Nephron progenitor cell (in vitro differentiated cells): Measurements from ENCODE around the gene ALK.

Experiments
- DNase-seq: peaks from one replicate; pipeline ENCODE4 v3.0.0; 2021
- H3K27ac Mint-ChIP-seq: 2 replicates; pipeline ENCODE4 v1.8.0; 2021; ENCODE audit warnings: mild to moderate bottlenecking, moderate library complexity, mixed read lengths
- H3K27me3 Mint-ChIP-seq: 2 replicates; pipeline ENCODE4 v1.8.0; 2021; ENCODE audit warnings: mild to moderate bottlenecking, low read depth, mixed read lengths; ENCODE audit not compliant: poor library complexity
- H3K36me3 Mint-ChIP-seq: 2 replicates; pipeline ENCODE4 v1.8.0; 2021; ENCODE audit warnings: low read depth, mixed read lengths
- H3K4me1 Mint-ChIP-seq: 2 replicates; pipeline ENCODE4 v1.8.0; 2021; ENCODE audit warnings: mixed read lengths
- H3K4me3 Mint-ChIP-seq: 2 replicates; pipeline ENCODE4 v1.8.0; 2021; ENCODE audit warnings: mild to moderate bottlenecking, moderate library complexity, mixed read lengths
- H3K9me3 Mint-ChIP-seq: 2 replicates; pipeline ENCODE4 v1.8.0; 2021; ENCODE audit warnings: mild to moderate bottlenecking, moderate library complexity, mixed read lengths
- TF ChIP-seq, protein P1 (sequence below): fragments of 200-600 bp; sonication (generic); IDR thresholded peaks from 2 replicates; pipeline ENCODE4 v1.5.0; 2021; ENCODE audit warnings: antibody characterized with exemption

Gene ALK

DNA sequence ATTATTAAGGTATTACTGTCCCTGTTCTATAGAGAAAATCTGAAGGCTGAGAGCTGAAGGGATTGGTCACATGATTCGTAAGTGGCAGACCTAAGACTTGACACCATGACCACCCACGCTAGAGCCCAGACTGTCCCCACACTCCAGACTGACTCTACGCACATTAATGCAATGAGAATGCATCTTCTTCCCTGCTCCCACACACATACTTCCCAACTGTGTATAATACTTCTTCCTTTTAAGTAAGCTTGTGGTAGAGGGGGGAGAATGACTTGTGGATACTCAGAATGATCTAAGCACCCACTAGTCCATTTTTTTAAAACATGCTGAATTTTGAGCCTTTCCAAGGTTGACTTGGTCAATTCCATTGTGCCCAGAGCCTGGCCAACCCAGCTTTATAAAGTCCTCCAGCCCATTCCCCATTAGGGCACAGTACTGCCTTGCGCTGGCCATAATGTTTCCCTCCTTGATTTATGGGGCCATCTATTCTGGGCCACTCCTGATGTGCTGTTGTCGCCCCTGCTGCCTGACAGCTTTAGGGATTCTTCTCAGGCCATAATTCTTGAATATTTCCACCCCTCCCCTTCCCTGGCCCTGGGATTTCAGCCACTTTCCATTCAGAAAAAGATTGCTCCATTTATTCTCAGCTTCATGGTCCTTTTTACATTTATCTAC, 28.7 kb downstream of the ALK start:
- Mint-ChIP-seq H3K9me3 (no peaks in the 10 kb centered on the region), H3K27me3 (peaks cover 36% of the 10 kb centered on the region), H3K36me3 (no peaks in the 10 kb centered on the region), H3K4me3 (no peak overlapping the region), H3K27ac (no peak overlapping the region), H3K4me1 (peaks cover 8% of the 10 kb centered on the region)
- TF ChIP-seq, protein P1, sequence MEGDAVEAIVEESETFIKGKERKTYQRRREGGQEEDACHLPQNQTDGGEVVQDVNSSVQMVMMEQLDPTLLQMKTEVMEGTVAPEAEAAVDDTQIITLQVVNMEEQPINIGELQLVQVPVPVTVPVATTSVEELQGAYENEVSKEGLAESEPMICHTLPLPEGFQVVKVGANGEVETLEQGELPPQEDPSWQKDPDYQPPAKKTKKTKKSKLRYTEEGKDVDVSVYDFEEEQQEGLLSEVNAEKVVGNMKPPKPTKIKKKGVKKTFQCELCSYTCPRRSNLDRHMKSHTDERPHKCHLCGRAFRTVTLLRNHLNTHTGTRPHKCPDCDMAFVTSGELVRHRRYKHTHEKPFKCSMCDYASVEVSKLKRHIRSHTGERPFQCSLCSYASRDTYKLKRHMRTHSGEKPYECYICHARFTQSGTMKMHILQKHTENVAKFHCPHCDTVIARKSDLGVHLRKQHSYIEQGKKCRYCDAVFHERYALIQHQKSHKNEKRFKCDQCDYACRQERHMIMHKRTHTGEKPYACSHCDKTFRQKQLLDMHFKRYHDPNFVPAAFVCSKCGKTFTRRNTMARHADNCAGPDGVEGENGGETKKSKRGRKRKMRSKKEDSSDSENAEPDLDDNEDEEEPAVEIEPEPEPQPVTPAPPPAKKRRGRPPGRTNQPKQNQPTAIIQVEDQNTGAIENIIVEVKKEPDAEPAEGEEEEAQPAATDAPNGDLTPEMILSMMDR = no peak
- no peak for DNase-seq

DNA sequence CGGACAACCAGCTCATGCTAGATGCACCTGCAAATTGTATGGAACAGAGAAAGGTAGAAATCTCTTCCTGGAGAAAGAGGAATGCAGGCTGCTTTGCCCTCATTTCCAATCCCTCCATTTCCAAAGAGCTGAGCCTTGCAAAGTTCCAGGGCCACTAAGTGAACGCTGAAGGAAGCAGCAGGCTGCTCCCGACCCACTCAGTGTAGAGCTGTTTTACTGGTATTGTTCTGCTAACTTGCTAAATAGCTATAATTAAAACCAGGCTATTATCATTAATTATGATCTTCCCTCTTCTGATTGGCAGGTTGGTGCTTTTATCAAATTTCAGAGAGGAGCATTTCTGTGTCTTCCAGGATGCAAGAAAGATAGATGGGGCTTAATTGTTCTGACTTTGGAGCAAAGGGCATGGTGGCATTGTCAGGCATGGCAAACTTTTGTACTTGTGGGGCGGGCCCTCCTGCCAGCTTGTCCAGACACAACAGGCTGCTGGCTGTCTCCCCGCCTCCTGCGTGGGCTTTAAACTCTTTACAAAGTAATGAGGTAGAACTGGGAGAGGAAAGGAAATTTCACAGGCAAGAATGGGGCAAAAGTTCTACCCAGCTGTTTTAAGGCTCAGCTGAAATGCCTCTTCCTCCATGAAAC, 40.2 kb downstream of the ALK start:
- Mint-ChIP-seq H3K36me3 (no peaks in the 10 kb centered on the region), H3K9me3 (no peaks in the 10 kb centered on the region), H3K4me3 (no peak overlapping the region), H3K4me1 (no peaks in the 10 kb centered on the region), H3K27me3 (peaks cover 15% of the 10 kb centered on the region), H3K27ac (no peak overlapping the region)
- no peak for DNase-seq
- TF ChIP-seq, protein P1 = no peak

DNA sequence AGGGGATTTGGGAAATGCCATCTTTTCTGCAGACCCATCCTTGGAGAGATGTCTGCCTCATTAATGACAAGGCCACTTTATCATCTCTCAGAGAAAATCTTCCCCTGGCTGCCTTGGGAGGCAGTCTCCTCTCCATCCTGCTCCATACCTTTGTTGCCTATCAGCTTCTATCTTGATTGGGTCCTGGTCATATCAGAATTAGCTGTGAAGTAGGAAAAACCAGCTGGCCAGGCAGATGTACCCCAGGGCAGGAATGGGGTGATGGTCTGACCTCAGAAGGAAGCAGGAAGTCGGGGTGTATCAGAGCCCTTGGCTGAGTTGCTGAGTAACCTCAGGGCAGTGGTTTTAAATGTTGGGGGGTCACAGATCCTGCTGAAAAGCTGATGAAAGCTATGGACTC, 41.3 kb downstream of the ALK start:
- Mint-ChIP-seq H3K9me3 (no peaks in the 10 kb centered on the region), H3K36me3 (no peaks in the 10 kb centered on the region), H3K4me3 (no peak overlapping the region), H3K27ac (no peak overlapping the region), H3K4me1 (no peaks in the 10 kb centered on the region), H3K27me3 (peaks cover 11% of the 10 kb centered on the region)
- no peak for DNase-seq
- TF ChIP-seq, protein P1 = no peak

DNA sequence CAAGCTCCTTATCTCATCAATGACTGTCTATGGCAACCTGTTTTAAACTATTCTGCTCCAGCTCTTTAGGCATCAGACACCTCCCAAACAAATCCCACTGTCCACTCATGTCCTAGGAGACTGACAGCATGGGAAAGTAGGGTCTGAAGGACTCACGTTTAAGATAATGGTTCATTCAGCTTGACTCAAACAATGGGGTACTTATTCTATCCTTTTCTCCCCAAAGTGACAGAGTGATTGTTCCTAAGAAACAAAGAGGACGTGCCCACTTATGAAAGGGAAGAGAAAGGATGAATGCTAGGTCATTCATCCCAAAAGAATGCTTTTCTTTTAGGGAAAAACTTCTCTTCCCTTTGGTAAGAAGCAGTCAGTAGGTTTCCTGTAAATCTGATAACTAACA, 41.9 kb downstream of the ALK start:
- no peak for DNase-seq
- peaks cover 11% of the 10 kb centered on the region for H3K27me3 Mint-ChIP-seq
- H3K27ac Mint-ChIP-seq = no peak overlapping the region
- no peak overlapping the region for H3K4me3 Mint-ChIP-seq
- H3K4me1 Mint-ChIP-seq = no peaks in the 10 kb centered on the region
- H3K36me3 Mint-ChIP-seq = no peaks in the 10 kb centered on the region
- TF ChIP-seq, protein P1 = no peak
- no peaks in the 10 kb centered on the region for H3K9me3 Mint-ChIP-seq

DNA sequence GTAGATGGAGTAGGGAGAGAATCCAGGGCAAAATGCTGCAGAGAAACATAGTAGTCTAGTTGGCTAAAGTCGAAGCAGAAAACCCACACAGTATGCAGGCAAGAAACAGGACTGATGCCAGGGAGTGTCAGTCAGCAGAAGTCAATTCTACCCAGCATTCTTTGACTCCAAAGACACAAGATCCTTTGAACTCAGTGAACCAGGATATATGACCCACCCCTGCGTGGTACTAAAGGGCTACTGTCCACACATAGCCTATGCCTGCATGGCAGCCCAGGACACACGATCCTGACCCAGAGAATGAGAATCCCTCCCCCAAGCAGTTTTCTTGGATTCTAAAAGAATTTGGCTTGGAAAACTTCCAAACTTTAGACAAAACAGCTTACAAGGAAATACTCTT, 42.5 kb downstream of the ALK start:
- no peak for DNase-seq
- no peaks in the 10 kb centered on the region for H3K4me1 Mint-ChIP-seq
- H3K36me3 Mint-ChIP-seq = no peaks in the 10 kb centered on the region
- H3K4me3 Mint-ChIP-seq = no peak overlapping the region
- TF ChIP-seq, protein P1 = no peak
- no peaks in the 10 kb centered on the region for H3K9me3 Mint-ChIP-seq
- no peak overlapping the region for H3K27ac Mint-ChIP-seq
- H3K27me3 Mint-ChIP-seq = peaks cover 11% of the 10 kb centered on the region

DNA sequence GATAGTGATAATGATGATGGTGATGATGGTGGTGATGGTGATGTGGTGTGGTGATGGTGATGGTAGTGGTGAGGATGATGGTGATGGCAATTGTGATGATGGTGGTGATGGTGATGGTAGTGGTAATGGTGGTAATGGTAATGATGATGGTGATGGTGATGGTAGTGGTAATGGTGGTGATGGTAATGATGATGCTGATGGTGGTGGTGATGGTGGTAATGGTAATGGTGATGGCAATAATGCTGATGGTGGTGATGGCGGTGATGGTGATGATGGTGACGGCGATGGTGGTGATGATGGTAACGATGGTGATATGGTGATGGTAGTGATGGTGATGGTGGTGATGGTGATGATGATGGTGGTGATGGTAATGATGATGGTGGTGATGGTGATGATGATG, 45.0 kb downstream of the ALK start:
- H3K27ac Mint-ChIP-seq = no peak overlapping the region
- H3K4me3 Mint-ChIP-seq = no peak overlapping the region
- no peaks in the 10 kb centered on the region for H3K36me3 Mint-ChIP-seq
- TF ChIP-seq, protein P1 = no peak
- no peak for DNase-seq
- peaks cover 13% of the 10 kb centered on the region for H3K27me3 Mint-ChIP-seq
- peaks cover 6% of the 10 kb centered on the region for H3K9me3 Mint-ChIP-seq
- no peaks in the 10 kb centered on the region for H3K4me1 Mint-ChIP-seq
